Stimulated activated naive CD4-positive, alpha-beta T cell treated with Interleukin-2 at 50 U/mL for 16 hours (primary cell): ENCODE results near the gene UBAC2.

Experiments
- DNase-seq: peaks from one replicate; lab custom pipeline; 2025; lab: John Stamatoyannopoulos, UW

UBAC2 gene

DNA sequence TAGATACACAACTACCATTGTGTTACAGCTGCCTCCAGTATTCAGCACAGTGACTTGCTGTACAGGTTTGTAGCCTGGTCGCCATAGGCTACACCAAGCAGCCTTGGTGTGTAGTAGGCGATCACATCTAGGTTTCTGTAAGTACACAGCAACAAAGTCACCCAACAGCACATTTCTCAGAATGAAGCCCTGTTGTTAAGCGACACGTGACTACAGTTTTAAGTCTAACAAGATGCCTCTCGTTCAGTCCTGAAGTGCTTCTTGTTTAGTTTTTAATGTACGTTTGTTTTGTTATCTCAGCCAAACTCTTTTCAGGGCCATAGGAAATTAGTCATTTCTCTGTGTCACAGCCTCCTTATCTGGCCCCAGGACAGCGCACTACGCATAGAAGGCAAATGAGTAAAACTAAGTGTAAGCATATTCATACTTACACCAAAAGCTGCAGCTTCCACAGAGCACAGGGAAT lies 156.5 kb downstream of the UBAC2 start:
- DNase-seq = peak; percentile 59

DNA sequence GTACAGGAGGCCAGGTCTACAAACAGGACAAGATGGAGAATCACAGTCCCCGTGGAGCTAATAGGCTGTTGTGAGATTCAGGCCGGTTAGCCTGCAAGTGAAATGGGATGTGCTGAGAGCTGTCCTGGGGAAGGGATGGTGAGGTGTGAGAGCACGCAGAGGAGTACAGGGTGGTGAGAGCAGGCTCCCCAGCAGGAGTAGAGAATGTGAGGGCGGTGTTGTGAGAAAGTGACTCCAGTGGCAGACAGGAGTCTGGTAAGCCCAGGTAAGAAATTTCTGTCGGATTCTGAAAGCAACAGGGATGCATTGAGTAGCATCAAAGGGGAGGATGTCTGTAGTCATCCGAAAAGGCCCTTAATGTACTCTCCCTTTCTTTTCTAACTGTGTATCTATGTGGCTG lies 157.3 kb downstream of the UBAC2 start:
- peak; percentile 23 for DNase-seq

- DNase-seq = no peak
Observed at GRCh38 chr13:99359528-99359927, 158.9 kb downstream of the UBAC2 start.

DNA sequence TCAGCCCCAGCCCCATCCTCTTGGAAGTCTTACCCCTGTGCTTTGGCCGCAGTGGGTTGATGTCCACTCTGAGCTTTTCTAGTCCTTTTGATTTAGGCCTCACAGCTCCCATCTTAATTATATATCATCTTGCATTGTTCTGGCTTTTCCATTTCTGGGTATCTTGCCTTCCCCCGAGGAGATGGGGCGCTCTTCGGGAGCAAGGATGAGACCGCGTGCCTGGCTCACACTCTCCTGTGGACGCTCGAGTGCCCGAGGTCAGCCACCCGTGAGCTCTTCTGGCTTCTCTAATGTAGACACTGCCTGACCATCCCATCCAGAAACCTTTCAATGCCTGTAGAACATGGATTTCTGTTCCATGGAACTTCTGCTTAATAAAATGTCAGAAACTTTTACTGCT lies 160.0 kb downstream of the UBAC2 start:
- DNase-seq = no peak

GRCh38 chr13:99361197-99361596 lies 160.5 kb downstream of the UBAC2 start:
- no peak for DNase-seq

GRCh38 chr13:99362362-99362761 lies 161.7 kb downstream of the UBAC2 start:
- DNase-seq = no peak

- DNase-seq = no peak
Observed at GRCh38 chr13:99363391-99363790, 162.7 kb downstream of the UBAC2 start.

DNA sequence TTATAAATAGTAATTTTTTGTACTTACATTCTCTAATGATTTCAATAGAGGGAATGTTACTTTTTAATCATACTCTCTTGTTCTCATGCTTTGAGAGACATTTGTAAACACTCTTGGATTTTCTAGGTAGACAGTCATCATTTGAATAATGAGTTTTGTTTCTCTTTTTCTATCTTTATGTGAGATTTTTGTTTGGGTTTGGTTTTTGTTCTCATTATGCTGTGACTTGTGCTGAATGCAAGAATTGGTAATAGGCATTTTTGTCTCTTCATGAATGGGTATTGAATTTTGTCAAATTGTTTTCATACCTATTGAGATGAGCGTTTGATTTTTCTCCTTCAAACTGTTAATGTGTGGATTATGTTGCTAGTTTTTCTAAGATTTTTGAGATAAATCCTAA lies 163.3 kb downstream of the UBAC2 start:
- no peak for DNase-seq

DNA sequence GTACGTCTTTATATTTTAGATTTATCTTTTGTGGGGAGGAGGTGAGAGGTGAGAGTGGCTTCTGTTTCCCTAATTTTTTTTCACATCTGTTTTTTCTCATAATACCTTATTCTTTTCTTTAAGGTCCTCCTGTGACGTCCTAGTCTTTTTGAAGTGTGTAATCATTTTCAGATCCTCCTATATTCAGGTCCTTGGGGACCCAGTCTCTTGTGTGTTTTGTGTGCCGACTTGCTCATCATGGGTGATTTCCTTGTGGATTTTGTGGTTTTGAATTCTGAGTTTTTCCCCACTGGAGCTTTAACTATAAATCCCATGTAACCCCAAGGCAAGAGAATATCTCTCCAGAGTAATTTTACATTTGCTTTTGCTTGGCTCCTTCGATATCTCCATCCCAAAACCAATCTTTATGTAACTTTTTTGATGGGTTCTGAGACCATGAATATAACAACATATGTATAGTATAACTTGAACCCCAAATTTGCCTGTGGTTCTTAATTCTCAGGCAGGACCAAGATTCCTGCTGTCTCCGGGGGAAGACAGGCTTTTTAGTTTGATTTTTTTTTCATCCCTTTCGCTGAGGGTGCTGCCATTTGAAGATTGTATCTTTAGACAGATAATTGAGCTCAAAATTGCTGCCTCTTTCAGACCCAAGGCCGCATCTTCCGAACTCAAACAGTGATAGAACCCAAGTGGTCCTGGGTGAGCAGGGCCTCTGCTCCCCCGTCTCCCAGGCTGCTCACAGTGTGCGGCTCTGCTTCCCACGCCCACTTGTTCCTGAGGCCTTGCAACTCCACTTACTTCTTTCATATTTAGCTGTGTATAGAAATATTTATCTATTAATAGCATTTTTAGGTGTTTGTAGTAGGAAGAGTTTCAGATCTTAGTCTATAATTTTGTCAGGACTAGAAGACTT lies 165.7 kb downstream of the UBAC2 start:
- DNase-seq = peak; percentile 21

- no peak for DNase-seq
Observed at GRCh38 chr13:99367106-99367616, 166.5 kb downstream of the UBAC2 start.

GRCh38 chr13:99367663-99368448 lies 167.2 kb downstream of the UBAC2 start:
- no peak for DNase-seq

- DNase-seq = no peak
Observed at GRCh38 chr13:99370481-99371275, 170.0 kb downstream of the UBAC2 start.

- peak; percentile 27 for DNase-seq
Observed at GRCh38 chr13:99371956-99372355, 171.3 kb downstream of the UBAC2 start.

GRCh38 chr13:99373436-99373835 lies 172.8 kb downstream of the UBAC2 start:
- DNase-seq = no peak

- DNase-seq = no peak
Observed at GRCh38 chr13:99374169-99374991, 173.7 kb downstream of the UBAC2 start.

DNA sequence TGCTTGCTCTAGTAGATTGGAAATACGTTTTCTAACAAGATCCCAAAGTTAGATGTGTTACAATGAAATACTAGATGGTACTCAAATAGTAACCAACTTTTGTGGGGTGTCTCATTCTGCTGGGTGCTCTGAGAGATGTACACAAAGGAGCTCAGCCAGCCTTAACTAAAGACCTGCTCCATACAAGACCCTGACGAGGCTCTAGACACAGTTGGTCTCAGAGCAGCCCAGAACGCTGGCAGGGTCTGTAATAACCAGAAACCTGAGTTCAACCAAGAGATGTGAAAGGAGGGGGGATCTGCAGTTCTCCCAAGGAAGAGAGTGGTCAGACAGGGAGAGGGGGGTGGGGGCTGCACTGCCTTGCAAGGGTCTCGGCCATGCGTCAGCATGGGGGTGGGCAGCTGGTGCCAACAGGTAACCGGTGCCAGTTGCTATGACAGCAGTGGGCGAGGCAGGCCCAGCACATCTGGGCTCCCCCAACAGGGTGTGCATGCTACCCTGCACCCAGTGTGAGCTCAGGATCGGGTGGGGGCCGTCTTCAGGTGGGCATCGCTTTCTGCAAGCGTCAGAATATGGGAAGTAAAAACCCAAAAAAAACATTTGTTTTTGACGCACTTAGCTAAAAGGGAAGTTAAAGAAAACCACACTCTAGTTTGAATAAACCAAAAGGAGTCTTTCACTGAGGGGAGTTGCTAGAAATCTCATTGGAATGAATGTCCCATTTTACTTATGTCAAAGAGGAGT lies 174.5 kb downstream of the UBAC2 start:
- no peak for DNase-seq

DNA sequence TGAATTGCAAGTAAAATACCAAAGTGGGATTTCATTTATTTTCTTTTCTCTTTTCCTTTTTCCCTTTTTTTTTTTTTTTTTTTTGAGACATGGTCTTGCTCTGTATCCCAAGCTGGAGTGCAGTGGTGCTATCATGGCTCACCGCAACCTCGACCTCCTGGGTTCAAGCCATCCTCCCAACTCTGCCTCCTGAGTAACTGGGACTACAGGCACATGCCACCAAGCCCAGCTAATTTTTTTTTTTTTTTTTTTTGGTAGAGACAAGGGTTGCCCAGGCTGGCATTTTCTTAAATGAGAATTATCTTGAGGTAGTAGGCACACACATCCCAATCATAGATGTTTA lies 175.1 kb downstream of the UBAC2 start:
- DNase-seq = no peak

DNA sequence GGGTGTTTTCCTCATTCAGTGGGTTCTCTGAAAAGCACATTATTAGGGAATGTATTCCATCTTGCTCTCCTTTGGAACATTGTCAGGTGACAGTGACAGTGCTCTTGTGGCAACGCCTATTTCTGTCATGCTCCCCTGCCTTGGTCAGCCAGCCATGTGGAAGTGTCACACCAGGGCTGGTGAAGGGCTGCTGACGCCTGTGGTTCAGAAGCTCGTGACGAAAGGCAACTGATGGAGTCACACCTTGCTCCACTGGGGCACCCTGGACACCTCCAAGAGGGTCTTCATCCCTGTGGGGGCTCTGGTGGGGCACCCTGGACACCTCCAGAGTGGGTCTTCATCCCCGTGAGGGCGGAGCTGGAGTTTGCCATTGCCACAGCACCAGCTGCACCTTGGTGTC lies 175.5 kb downstream of the UBAC2 start:
- DNase-seq = no peak

GRCh38 chr13:99376924-99377323 lies 176.3 kb downstream of the UBAC2 start:
- DNase-seq = no peak

DNA sequence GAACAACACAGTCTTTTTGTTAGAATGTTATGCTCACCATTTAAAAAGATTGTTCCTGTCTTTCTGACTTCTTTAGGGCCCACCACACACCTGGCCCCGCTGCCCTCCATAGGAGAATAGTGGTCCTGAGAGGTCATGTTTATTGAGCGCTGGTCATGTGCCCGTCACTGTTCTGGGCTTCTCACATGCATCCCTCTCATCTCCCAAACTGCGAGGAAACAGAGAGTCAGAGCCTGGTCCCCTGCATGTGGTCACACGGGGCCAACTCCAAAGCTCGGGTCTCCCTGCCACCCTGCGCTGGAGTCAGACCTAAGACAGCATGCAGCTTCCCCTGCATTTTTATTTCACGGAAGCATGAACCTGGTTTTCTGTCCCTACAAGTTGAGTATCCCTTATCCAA lies 177.0 kb downstream of the UBAC2 start:
- DNase-seq = no peak
